ENCODE data around the gene ISLR2. TPM values are rescaled to one million over a fixed set of nuclear protein-coding genes. Genes with fewer than 3 reads are reported as not detected.

Gene ISLR2
- total RNA-seq, 2 donors from 2014 or later, result 0.31 to 2.6 TPM

- Histone ChIP-seq H3K4me3 (no peak overlapping the region), H3K9me3 (no peaks in the 10 kb centered on the region), H3K27ac (no peak overlapping the region), H3K4me1 (peaks cover 0 to 3% of the 10 kb centered on the region in 2 donors), H3K36me3 (no peaks in the 10 kb centered on the region), H3K27me3 (no peaks in the 10 kb centered on the region)
- no peak for DNase-seq (ENCODE audit: low spot score)
- TF ChIP-seq, protein P1, sequence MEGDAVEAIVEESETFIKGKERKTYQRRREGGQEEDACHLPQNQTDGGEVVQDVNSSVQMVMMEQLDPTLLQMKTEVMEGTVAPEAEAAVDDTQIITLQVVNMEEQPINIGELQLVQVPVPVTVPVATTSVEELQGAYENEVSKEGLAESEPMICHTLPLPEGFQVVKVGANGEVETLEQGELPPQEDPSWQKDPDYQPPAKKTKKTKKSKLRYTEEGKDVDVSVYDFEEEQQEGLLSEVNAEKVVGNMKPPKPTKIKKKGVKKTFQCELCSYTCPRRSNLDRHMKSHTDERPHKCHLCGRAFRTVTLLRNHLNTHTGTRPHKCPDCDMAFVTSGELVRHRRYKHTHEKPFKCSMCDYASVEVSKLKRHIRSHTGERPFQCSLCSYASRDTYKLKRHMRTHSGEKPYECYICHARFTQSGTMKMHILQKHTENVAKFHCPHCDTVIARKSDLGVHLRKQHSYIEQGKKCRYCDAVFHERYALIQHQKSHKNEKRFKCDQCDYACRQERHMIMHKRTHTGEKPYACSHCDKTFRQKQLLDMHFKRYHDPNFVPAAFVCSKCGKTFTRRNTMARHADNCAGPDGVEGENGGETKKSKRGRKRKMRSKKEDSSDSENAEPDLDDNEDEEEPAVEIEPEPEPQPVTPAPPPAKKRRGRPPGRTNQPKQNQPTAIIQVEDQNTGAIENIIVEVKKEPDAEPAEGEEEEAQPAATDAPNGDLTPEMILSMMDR (IDR thresholded peaks at IDR 0.05), result no peak
Measured at GRCh38 chr15:74185710-74186348, 55.4 kb downstream of the ISLR2 start.

Other genes starting within 250 kb of the ISLR2 start
- 10 to 100 TPM; 22.2 to 59.0 TPM for gene LOXL1, start 204.1 kb upstream of the ISLR2 start, total RNA-seq
- gene STOML1, start 138.3 kb upstream of the ISLR2 start, total RNA-seq, result 10 to 100 TPM; 11.8 to 23.5 TPM
- 10 to 100 TPM; 27.3 to 36.1 TPM for gene PML, start 135.9 kb upstream of the ISLR2 start, total RNA-seq
- gene GOLGA6A, start 48.0 kb upstream of the ISLR2 start, total RNA-seq, result not detected
- gene ISLR, start 43.1 kb downstream of the ISLR2 start, total RNA-seq, result 10 to 100 TPM; 51.9 to 59.9 TPM
- under 1 TPM; 0.22 to 0.55 TPM for gene STRA6, start 72.2 kb downstream of the ISLR2 start, total RNA-seq
- not detected for gene CCDC33, start 105.7 kb downstream of the ISLR2 start, total RNA-seq
- gene CYP11A1, start 237.1 kb downstream of the ISLR2 start, total RNA-seq, result 1 to 10 TPM in 1 of 2 donors, under 1 TPM in 1; 0.71 to 1.0 TPM

All from right atrium auricular region (tissue), 2 donors.